GM23248 (cell line): ENCODE results near the gene ANKS3. TPM values are rescaled to one million over a fixed set of nuclear protein-coding genes. Genes with fewer than 3 reads are reported as not detected.

Experiments used
- DNase-seq: peaks from one replicate; pipeline ENCODE4 v3.0.0-alpha.2; 2015
- H2AFZ ChIP-seq: fragments of 200-600 bp; sonication (generic); 2 replicates; pipeline ENCODE4 v1.6.1; 2016; ENCODE audit warnings: antibody characterized with exemption
- H3F3A ChIP-seq: fragments of 200-600 bp; sonication (generic); 2 replicates; pipeline ENCODE4 v1.6.1; 2016; ENCODE audit warnings: mild to moderate bottlenecking, antibody characterized with exemption, mixed run types; ENCODE audit not compliant: insufficient read depth
- H3K27ac ChIP-seq: fragments of 200-600 bp; sonication (generic); 2 replicates; pipeline ENCODE4 v1.5.1; 2016; ENCODE audit warnings: mild to moderate bottlenecking
- H3K27me3 ChIP-seq: fragments of 200-600 bp; sonication (generic); replicated peaks from 2 replicates; pipeline ENCODE4 v1.6.1; 2016; ENCODE audit warnings: mild to moderate bottlenecking; ENCODE audit not compliant: insufficient read depth
- H3K36me3 ChIP-seq: fragments of 200-600 bp; sonication (generic); 2 replicates; pipeline ENCODE4 v1.6.1; 2016; ENCODE audit warnings: low read depth, mild to moderate bottlenecking
- H3K4me1 ChIP-seq: fragments of 200-600 bp; sonication (generic); 2 replicates; pipeline ENCODE4 v1.6.1; 2016; ENCODE audit warnings: mild to moderate bottlenecking; ENCODE audit not compliant: insufficient read depth
- H3K4me2 ChIP-seq: fragments of 200-600 bp; sonication (generic); one replicate; pipeline ENCODE4 v1.6.1; 2016; ENCODE audit warnings: mild to moderate bottlenecking; ENCODE audit not compliant: unreplicated experiment
- H3K4me3 ChIP-seq: fragments of 200-600 bp; sonication (generic); 2 replicates; pipeline ENCODE4 v1.5.1; 2016; ENCODE audit warnings: mild to moderate bottlenecking
- H3K79me2 ChIP-seq: fragments of 200-600 bp; sonication (generic); 2 replicates; pipeline ENCODE4 v1.6.1; 2016; ENCODE audit warnings: mild to moderate bottlenecking; ENCODE audit not compliant: insufficient read depth
- H3K9ac ChIP-seq: fragments of 200-600 bp; sonication (generic); 2 replicates; pipeline ENCODE4 v1.6.1; 2016; ENCODE audit warnings: mild to moderate bottlenecking
- H3K9me2 ChIP-seq: fragments of 200-600 bp; sonication (generic); 2 replicates; pipeline ENCODE4 v1.6.1; 2016; ENCODE audit warnings: mixed run types, mild to moderate bottlenecking, moderate library complexity; ENCODE audit not compliant: insufficient read depth
- H3K9me3 ChIP-seq: fragments of 200-600 bp; sonication (generic); one replicate; pipeline ENCODE4 v1.6.1; 2017; ENCODE audit warnings: low read depth
- H4K20me1 ChIP-seq: fragments of 200-600 bp; sonication (generic); 2 replicates; pipeline ENCODE4 v1.6.0; 2016; ENCODE audit not compliant: insufficient read depth
- EZH2 ChIP-seq: fragments of 200-600 bp; sonication (generic); IDR thresholded peaks from 2 replicates; pipeline ENCODE4 v1.6.1; 2018; ENCODE audit warnings: antibody characterized with exemption, mild to moderate bottlenecking; ENCODE audit not compliant: insufficient read depth, poor library complexity, severe bottlenecking
- EZH2phosphoT487 ChIP-seq: fragments of 200-600 bp; sonication (generic); IDR thresholded peaks from 2 replicates; pipeline ENCODE4 v1.6.1; 2018; ENCODE audit warnings: antibody characterized with exemption, moderate library complexity, mild to moderate bottlenecking, low read depth; ENCODE audit not compliant: insufficient read depth
- WGBS, 2 experiments: methylation state at CpG; one replicate each; pipeline ENCODE4 v1.1.6; 2015 to 2017; ENCODE audit warnings: low lambda C conversion rate in 2 of 2, low coverage in 1 of 2; ENCODE audit errors: missing lambda C conversion rate in 2 of 2; 5-methylcytosine and 5-hydroxymethylcytosine counted together
- in situ Hi-C: fragments of 300-500 bp; cut with MboI; formaldehyde crosslinking; loops from 2 replicates; pipeline ENCODE4 v1.15.0; 2020
- microRNA-seq: library from miRNA; unstranded; fragments of <30 nt; microRNA quantifications from one replicate; pipeline ENCODE4, GENCODE V29; 2016; ENCODE audit warnings: borderline number of aligned reads
- polyA plus RNA-seq: library from polyadenylated mRNA; unstranded; fragments of >200 nt; fragmentation: Nextera tagmentation; extraction: Ambion mirVana; gene quantifications from 2 replicates; pipeline ENCODE4 v1.2.1, GENCODE V29; 2016
- small RNA-seq: library from RNA; depleted of rRNA; stranded (forward); fragments of <200 nt; gene quantifications from one replicate; pipeline ENCODE3, GENCODE V24; 2014; ENCODE audit warnings: low read depth, low replicate concordance
- total RNA-seq: library from RNA; depleted of rRNA; stranded (reverse); fragments of >200 nt; shearing (Covaris generic); gene quantifications from 2 replicates; pipeline ENCODE4 v1.2.3, GENCODE V29; 2014; rRNA removed

ANKS3 gene
- total and polyA plus RNA-seq, 2 experiments from 2014 or later, result 12.8 to 20.0 TPM

DNA sequence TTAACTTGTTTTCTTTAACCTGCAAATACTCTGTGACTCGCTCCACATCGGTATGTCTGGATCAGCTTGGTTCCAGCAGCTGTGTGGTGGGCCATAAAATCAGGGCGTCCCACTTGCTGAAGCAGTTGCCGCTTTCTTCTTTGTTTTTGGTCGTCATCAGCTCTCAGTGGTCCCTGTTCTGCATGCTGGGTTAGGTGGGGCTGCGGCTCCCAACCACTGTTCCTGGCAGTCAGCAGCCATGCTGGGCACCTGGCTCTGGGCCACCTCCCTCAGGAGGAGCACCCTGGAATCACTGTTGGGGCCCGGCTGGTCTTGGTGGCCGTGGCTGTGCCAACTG, 86.5 kb downstream of the ANKS3 start:
- in situ Hi-C loops, result no loop called here
- Histone ChIP-seq H3K9me2 (no peaks in the 10 kb centered on the region), H3K4me2 (no peak overlapping the region), H2AFZ (no peak overlapping the region), H3K9ac (no peak overlapping the region), H3K4me1 (no peaks in the 10 kb centered on the region), H4K20me1 (no peaks in the 10 kb centered on the region; the same call in 1 of the 2 replicates), H3K27ac (no peak overlapping the region), H3K27me3 (no peaks in the 10 kb centered on the region), H3K9me3 (no peaks in the 10 kb centered on the region), H3K4me3 (no peak overlapping the region), H3K79me2 (peaks cover 82% of the 10 kb centered on the region), H3F3A (no peaks in the 10 kb centered on the region), H3K36me3 (no peaks in the 10 kb centered on the region)
- 98 to 99% methylated on average over 8 of the region's 8 CpGs for WGBS, 2 experiments
- no peak for DNase-seq
- TF ChIP-seq EZH2 (no peak), EZH2phosphoT487 (no peak)

DNA sequence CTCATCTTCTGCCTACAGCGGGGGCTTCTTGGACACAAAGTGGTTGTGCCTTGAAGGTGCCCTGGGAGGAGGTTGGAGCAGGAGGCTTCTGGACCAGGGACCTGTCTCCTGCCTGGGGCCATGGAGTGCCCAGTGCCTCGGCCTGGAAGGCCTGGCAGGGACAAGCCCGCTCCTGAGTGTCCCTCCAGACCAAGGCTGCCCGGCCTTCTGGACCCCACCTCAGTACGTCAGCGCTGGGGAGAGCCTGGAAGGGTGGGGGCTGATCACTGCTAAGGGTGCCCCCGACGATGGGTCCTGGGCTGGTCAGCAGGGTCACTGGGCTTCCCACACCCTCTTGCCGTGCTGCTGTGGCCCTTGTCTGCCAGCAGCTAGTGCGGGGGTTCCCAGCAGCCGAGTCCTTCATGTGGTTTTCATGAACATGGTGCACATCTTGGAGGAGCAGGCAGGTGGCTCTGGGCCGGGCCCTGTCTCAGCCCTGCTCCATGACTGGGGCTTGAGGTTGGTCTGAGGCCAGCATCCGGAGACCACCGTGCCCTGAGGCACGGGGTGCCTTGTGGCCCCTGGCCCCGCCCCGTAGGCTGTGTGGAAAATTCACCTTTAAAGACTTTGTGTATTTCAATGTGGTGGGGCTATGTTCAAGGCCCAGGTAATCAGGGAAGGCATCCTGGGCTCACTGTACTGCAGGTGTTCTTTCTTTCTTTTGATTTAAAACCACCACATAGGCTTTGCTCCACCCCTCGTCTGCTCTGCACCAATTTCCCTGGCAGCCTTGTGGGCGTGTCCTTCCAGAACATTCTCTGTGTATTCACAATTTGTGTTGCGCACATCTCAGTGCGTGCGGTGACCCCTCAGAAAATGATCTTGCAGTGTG, 87.1 kb downstream of the ANKS3 start:
- Histone ChIP-seq H3K36me3 (no peaks in the 10 kb centered on the region), H3K9me3 (no peaks in the 10 kb centered on the region), H3K4me3 (no peak overlapping the region), H3K27me3 (no peaks in the 10 kb centered on the region), H3F3A (no peaks in the 10 kb centered on the region), H3K9ac (no peak overlapping the region), H3K9me2 (no peaks in the 10 kb centered on the region), H2AFZ (no peak overlapping the region), H3K4me2 (no peak overlapping the region), H3K79me2 (peaks cover 88% of the 10 kb centered on the region), H3K4me1 (no peaks in the 10 kb centered on the region), H4K20me1 (no peaks in the 10 kb centered on the region; the same call in 1 of the 2 replicates), H3K27ac (no peak overlapping the region)
- in situ Hi-C loops, result no loop called here
- 96 to 97% methylated on average over 22 of the region's 22 CpGs for WGBS, 2 experiments
- DNase-seq, result no peak
- TF ChIP-seq EZH2 (no peak), EZH2phosphoT487 (no peak)

Small RNA genes within 50 kb of the gene (microRNA-seq; reads per million reads assigned to microRNA genes)
- not detected for gene MIR6769A

Small RNA genes within 50 kb of the gene (small RNA-seq; reads per million reads assigned to genes)
- gene MIR6769A (not detected), gene RF00017 (not detected)

Other genes starting within 250 kb of the ANKS3 start
- gene CDIP1, start 195.5 kb downstream of the ANKS3 start, total RNA-seq, result 14.7 and 20.7 TPM in 2 replicates
- gene CDIP1, start 195.5 kb downstream of the ANKS3 start, polyA plus RNA-seq, result 17.7 and 20.3 TPM in 2 replicates
- gene C16orf96, start 177.9 kb downstream of the ANKS3 start, total RNA-seq, result not detected in 2 replicates
- not detected in 2 replicates for gene C16orf96, start 177.9 kb downstream of the ANKS3 start, polyA plus RNA-seq
- 9.9 and 17.4 TPM in 2 replicates for gene UBALD1, start 119.4 kb downstream of the ANKS3 start, total RNA-seq
- 10.3 and 11.5 TPM in 2 replicates for gene UBALD1, start 119.4 kb downstream of the ANKS3 start, polyA plus RNA-seq
- gene MGRN1, start 109.4 kb downstream of the ANKS3 start, total RNA-seq, result 26.4 and 30.2 TPM in 2 replicates
- gene MGRN1, start 109.4 kb downstream of the ANKS3 start, polyA plus RNA-seq, result 13.1 and 14.0 TPM in 2 replicates
- gene NUDT16L1, start 40.7 kb downstream of the ANKS3 start, total RNA-seq, result 34.8 and 43.6 TPM in 2 replicates
- gene NUDT16L1, start 40.7 kb downstream of the ANKS3 start, polyA plus RNA-seq, result 42.9 and 43.6 TPM in 2 replicates
- 0.25 and 0.86 TPM in 2 replicates for gene DNAAF8, start 266 bp upstream of the ANKS3 start, total RNA-seq
- gene DNAAF8, start 266 bp upstream of the ANKS3 start, polyA plus RNA-seq, result 1.7 and 2.3 TPM in 2 replicates
- gene ZNF500, start 32.9 kb upstream of the ANKS3 start, total RNA-seq, result 12.3 and 19.0 TPM in 2 replicates
- 7.4 and 8.8 TPM in 2 replicates for gene ZNF500, start 32.9 kb upstream of the ANKS3 start, polyA plus RNA-seq
- not detected in 2 replicates for gene SEPTIN12, start 54.1 kb upstream of the ANKS3 start, total RNA-seq
- not detected in 2 replicates for gene SEPTIN12, start 54.1 kb upstream of the ANKS3 start, polyA plus RNA-seq
- not detected in 2 replicates for gene SMIM22, start 61.1 kb upstream of the ANKS3 start, total RNA-seq
- gene SMIM22, start 61.1 kb upstream of the ANKS3 start, polyA plus RNA-seq, result not detected in 2 replicates
- gene ROGDI, start 68.4 kb upstream of the ANKS3 start, total RNA-seq, result 17.7 and 27.3 TPM in 2 replicates
- 21.4 and 25.2 TPM in 2 replicates for gene ROGDI, start 68.4 kb upstream of the ANKS3 start, polyA plus RNA-seq
- 27.4 and 31.2 TPM in 2 replicates for gene GLYR1, start 113.0 kb upstream of the ANKS3 start, total RNA-seq
- gene GLYR1, start 113.0 kb upstream of the ANKS3 start, polyA plus RNA-seq, result 36.6 and 39.9 TPM in 2 replicates
- 16.4 and 18.1 TPM in 2 replicates for gene UBN1, start 113.2 kb upstream of the ANKS3 start, total RNA-seq
- 9.3 and 9.9 TPM in 2 replicates for gene UBN1, start 113.2 kb upstream of the ANKS3 start, polyA plus RNA-seq
- 1.2 and 1.9 TPM in 2 replicates for gene PPL, start 202.9 kb upstream of the ANKS3 start, total RNA-seq
- gene PPL, start 202.9 kb upstream of the ANKS3 start, polyA plus RNA-seq, result 0.94 and 1.7 TPM in 2 replicates
- not detected in 2 replicates for gene SEC14L5, start 224.1 kb upstream of the ANKS3 start, total RNA-seq
- gene SEC14L5, start 224.1 kb upstream of the ANKS3 start, polyA plus RNA-seq, result not detected in 2 replicates